GM21529 (cell line): ENCODE data around the gene IQSEC3.

Source experiments
- ATAC-seq: cut with Tn5 transposase; IDR thresholded peaks from one replicate; pipeline ENCODE4 v1.9.1; 2021; ENCODE audit not compliant: unreplicated experiment

IQSEC3 gene

GRCh38 chr12:162467-163307, 96.1 kb downstream of the IQSEC3 start:
- ATAC-seq: no peak

- ATAC-seq: no peak
These were observed 96.9 kb downstream of the IQSEC3 start for GRCh38 chr12:163406-163986.

- ATAC-seq: no peak
These were observed 97.6 kb downstream of the IQSEC3 start for GRCh38 chr12:164207-164606.

- no peak for ATAC-seq
These were observed 99.3 kb downstream of the IQSEC3 start for GRCh38 chr12:165862-166368.

GRCh38 chr12:166425-167075, 100.0 kb downstream of the IQSEC3 start:
- no peak for ATAC-seq

- no peak for ATAC-seq
These were observed 101.5 kb downstream of the IQSEC3 start for GRCh38 chr12:167959-168600.

- no peak for ATAC-seq
These were observed 102.4 kb downstream of the IQSEC3 start for GRCh38 chr12:168763-169525.

- ATAC-seq: no peak
These were observed 103.2 kb downstream of the IQSEC3 start for GRCh38 chr12:169528-170370.

GRCh38 chr12:170371-171225, 104.0 kb downstream of the IQSEC3 start:
- no peak for ATAC-seq

- no peak for ATAC-seq
These were observed 104.7 kb downstream of the IQSEC3 start for GRCh38 chr12:171276-171675.

GRCh38 chr12:171743-172676, 105.4 kb downstream of the IQSEC3 start:
- no peak for ATAC-seq

- no peak for ATAC-seq
These were observed 106.2 kb downstream of the IQSEC3 start for GRCh38 chr12:172732-173161.

GRCh38 chr12:174124-174523, 107.6 kb downstream of the IQSEC3 start:
- ATAC-seq: no peak

- ATAC-seq: no peak
These were observed 108.0 kb downstream of the IQSEC3 start for GRCh38 chr12:174596-174995.

GRCh38 chr12:175250-175649, 108.7 kb downstream of the IQSEC3 start:
- ATAC-seq: no peak

GRCh38 chr12:175759-176158, 109.2 kb downstream of the IQSEC3 start:
- no peak for ATAC-seq

GRCh38 chr12:176321-177181, 110.0 kb downstream of the IQSEC3 start:
- no peak for ATAC-seq
